Kidney (tissue), 14 donors: ENCODE data around the gene SOWAHA. TPM values are rescaled to one million over a fixed set of nuclear protein-coding genes. Genes with fewer than 3 reads are reported as not detected.

Experiments
- DNase-seq, 5 donors: peaks; one replicate each; pipeline ENCODE4 v3.0.0-alpha.2; 2013 to 2020
- FAIRE-seq: peaks from 2 replicates; lab custom pipeline; 2012; peaks lifted over from hg19 to GRCh38; lab: Jason Lieb, UNC
- H3K27ac ChIP-seq, 2 donors: one replicate each; pipeline ENCODE4 v1.7.0; 2013; ENCODE audit warnings: low read depth in 2 of 2, low read length in 2 of 2, inconsistent platforms in 1 of 2
- H3K27me3 ChIP-seq: one replicate; pipeline ENCODE4 v1.7.1; 2013; ENCODE audit warnings: low read length, inconsistent platforms; ENCODE audit not compliant: control insufficient read depth, insufficient read depth
- H3K36me3 ChIP-seq, 3 donors: one replicate each; pipeline versions ENCODE4 v1.7.0 to v1.7.1; 2013; ENCODE audit warnings: low read length in 3 of 3, control low read depth in 1 of 3, inconsistent platforms in 1 of 3; ENCODE audit not compliant: insufficient read depth in 3 of 3, control insufficient read depth in 2 of 3
- H3K4me1 ChIP-seq, 3 donors: one replicate each; pipeline versions ENCODE4 v1.7.0 to v1.7.1; 2013; ENCODE audit warnings: low read length in 3 of 3, inconsistent platforms in 1 of 3, low read depth in 1 of 3; ENCODE audit not compliant: control insufficient read depth in 2 of 3, insufficient read depth in 2 of 3
- H3K4me3 ChIP-seq, 3 donors: one replicate each; pipeline versions ENCODE4 v1.7.0 to v1.8.1; 2013; ENCODE audit warnings: low read length in 3 of 3, control low read depth in 1 of 3, inconsistent platforms in 1 of 3
- H3K9ac ChIP-seq, 3 donors: one replicate each; pipeline versions ENCODE4 v1.7.0 to v1.7.1; 2013; ENCODE audit warnings: low read length in 3 of 3, control low read depth in 1 of 3, inconsistent platforms in 1 of 3
- H3K9me3 ChIP-seq, 3 donors: one replicate each; pipeline versions ENCODE4 v1.7.0 to v1.7.1; 2013; ENCODE audit warnings: low read length in 3 of 3, control low read depth in 1 of 3, inconsistent platforms in 1 of 3; ENCODE audit not compliant: control insufficient read depth in 2 of 3, insufficient read depth in 1 of 3
- CTCF ChIP-seq: IDR thresholded peaks from 3 replicates; pipeline ENCODE4 v1.5.1; 2012; ENCODE audit warnings: mild to moderate bottlenecking, moderate library complexity, borderline replicate concordance; ENCODE audit not compliant: insufficient read depth; ENCODE audit errors: extremely low read depth
- intact Hi-C: fragments of 100-400 bp; cut with DNase I; formaldehyde crosslinking; loops from one replicate; pipeline ENCODE4 v1.11.1; 2022
- polyA plus RNA-seq: library from polyadenylated mRNA; stranded (reverse); fragments of 350-450 nt; fragmentation: Illumina TruSeq; extraction: RNeasy Lipid Tissue Mini Kit (QIAGEN cat#74804); gene quantifications from one replicate; pipeline ENCODE4 v1.2.3, GENCODE V29; 2014; ENCODE audit warnings: low read depth, low replicate concordance; ENCODE audit not compliant: insufficient read depth
- total RNA-seq: library from RNA; stranded (reverse); fragmentation: NEBNext Ultra II Directional; extraction: Animal tissue kit (Norgen Biotek cat#: 25700); gene quantifications from one replicate; pipeline ENCODE4 v1.2.1, GENCODE V29; 2021
- donor health status: control.
- donor health status: control.
- donor health status: control.
- donor health status: control.
- donor health status: control.
- donor health status: DM: yes; HTN: yes; CAD: no.
- donor health status: Normal renal cell carcinoma (clear cell type).

Gene SOWAHA
- total and polyA plus RNA-seq, 2 donors from 2014 or later: 4.1 to 7.1 TPM

- H3K9me3 ChIP-seq: no peaks in the 10 kb centered on the region
- peak; percentile 80 to 89 (median 81) for DNase-seq
- H3K36me3 ChIP-seq: no peaks in the 10 kb centered on the region
- H3K4me3 ChIP-seq: peak overlapping the region in 1 of 3 donors; percentile 39
- H3K27ac ChIP-seq: peak overlapping the region in 1 of 2 donors; percentile 22
- H3K4me1 ChIP-seq: peaks cover 0 to 5% (median 0%) of the 10 kb centered on the region in 3 donors
- intact Hi-C loops: no loop called here
- no peaks in the 10 kb centered on the region for H3K27me3 ChIP-seq
- FAIRE-seq: no peak
- H3K9ac ChIP-seq: no peak overlapping the region
- peak; percentile 11 for TF ChIP-seq CTCF
Measured at GRCh38 chr5:132822650-132823480, 9.8 kb downstream of the SOWAHA start.

- intact Hi-C loops: no loop called here
Measured at GRCh38 chr5:132823481-132824050, 10.5 kb downstream of the SOWAHA start.

GRCh38 chr5:132824426-132824825 lies 11.3 kb downstream of the SOWAHA start:
- DNase-seq (no peak), FAIRE-seq (no peak)
- Histone ChIP-seq H3K27ac (no peak overlapping the region), H3K27me3 (peaks cover 2% of the 10 kb centered on the region), H3K9me3 (no peaks in the 10 kb centered on the region), H3K4me3 (no peak overlapping the region), H3K9ac (no peak overlapping the region), H3K36me3 (no peaks in the 10 kb centered on the region), H3K4me1 (peaks cover 0 to 9% (median 3%) of the 10 kb centered on the region in 3 donors)
- TF ChIP-seq CTCF: no peak
- intact Hi-C loops: no loop called here

More at GRCh38 chr5:132823481-132824050, 10.5 kb downstream of the SOWAHA start:
- no peak for DNase-seq
- H3K27me3 ChIP-seq: no peaks in the 10 kb centered on the region
- H3K4me3 ChIP-seq: peak overlapping the region in 1 of 3 donors; percentile 39
- no peaks in the 10 kb centered on the region for H3K9me3 ChIP-seq
- H3K27ac ChIP-seq: no peak overlapping the region
- H3K9ac ChIP-seq: peak overlapping the region in 1 of 3 donors; percentile 19
- FAIRE-seq: no peak
- H3K36me3 ChIP-seq: no peaks in the 10 kb centered on the region
- peaks cover 0 to 5% (median 0%) of the 10 kb centered on the region in 3 donors for H3K4me1 ChIP-seq
- no peak for TF ChIP-seq CTCF
